SH-SY5Y (cell line): ENCODE results near the gene DENND1C.

Source experiments
- GATA2 ChIP-seq: IDR thresholded peaks from 2 replicates; pipeline ENCODE4 v1.6.1; 2011; ENCODE audit warnings: mild to moderate bottlenecking, low read depth, low read length
- GATA3 ChIP-seq: IDR thresholded peaks from 2 replicates; pipeline ENCODE4 v1.6.1; 2011; ENCODE audit warnings: low read depth, mild to moderate bottlenecking, low read length, moderate library complexity

DNA sequence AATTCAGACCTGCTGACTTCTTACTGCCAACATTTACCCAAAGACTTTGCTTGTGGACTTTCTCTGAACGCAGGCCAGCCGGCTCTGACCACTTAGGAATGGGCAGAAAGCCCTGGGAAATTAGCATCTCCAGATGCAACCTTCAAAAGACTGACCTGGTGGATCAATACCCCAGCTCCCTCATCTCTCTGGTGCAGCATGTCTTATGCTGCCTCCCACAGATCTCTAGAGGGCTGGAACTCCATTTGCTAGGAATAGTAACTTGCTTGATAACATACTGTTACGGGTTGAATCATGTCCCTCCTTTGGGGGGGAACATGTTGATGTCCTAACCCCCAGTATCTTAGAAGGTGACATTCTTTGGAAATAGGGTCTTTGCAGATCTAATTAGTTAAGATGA, 35.1 kb downstream of the DENND1C start:
- no peak for TF ChIP-seq GATA2
- TF ChIP-seq GATA3, result no peak
